GM12801 (cell line): ENCODE measurements around the gene DIPK2B.

ENCODE experiments used
- CTCF ChIP-seq: IDR thresholded peaks from one replicate; pipeline ENCODE4 v1.5.1; 2011; ENCODE audit warnings: control low read depth; ENCODE audit not compliant: insufficient read length; ENCODE audit errors: extremely low read depth

Gene DIPK2B

GRCh38 chrX:45228126-45228525, 27.4 kb upstream of the DIPK2B start:
- TF ChIP-seq CTCF = no peak

GRCh38 chrX:45208121-45208856, 7.6 kb upstream of the DIPK2B start:
- TF ChIP-seq CTCF = no peak

GRCh38 chrX:45202171-45202570, 1.5 kb upstream of the DIPK2B start:
- TF ChIP-seq CTCF = no peak

GRCh38 chrX:45198706-45199105, 2.0 kb downstream of the DIPK2B start:
- TF ChIP-seq CTCF = no peak

GRCh38 chrX:45198301-45198700, 2.4 kb downstream of the DIPK2B start:
- TF ChIP-seq CTCF = no peak

GRCh38 chrX:45196701-45197100, 4.0 kb downstream of the DIPK2B start:
- no peak for TF ChIP-seq CTCF

GRCh38 chrX:45191820-45192409, 8.8 kb downstream of the DIPK2B start:
- no peak for TF ChIP-seq CTCF
